ENCODE data around the gene UBR2.

The UBR2 gene

DNA sequence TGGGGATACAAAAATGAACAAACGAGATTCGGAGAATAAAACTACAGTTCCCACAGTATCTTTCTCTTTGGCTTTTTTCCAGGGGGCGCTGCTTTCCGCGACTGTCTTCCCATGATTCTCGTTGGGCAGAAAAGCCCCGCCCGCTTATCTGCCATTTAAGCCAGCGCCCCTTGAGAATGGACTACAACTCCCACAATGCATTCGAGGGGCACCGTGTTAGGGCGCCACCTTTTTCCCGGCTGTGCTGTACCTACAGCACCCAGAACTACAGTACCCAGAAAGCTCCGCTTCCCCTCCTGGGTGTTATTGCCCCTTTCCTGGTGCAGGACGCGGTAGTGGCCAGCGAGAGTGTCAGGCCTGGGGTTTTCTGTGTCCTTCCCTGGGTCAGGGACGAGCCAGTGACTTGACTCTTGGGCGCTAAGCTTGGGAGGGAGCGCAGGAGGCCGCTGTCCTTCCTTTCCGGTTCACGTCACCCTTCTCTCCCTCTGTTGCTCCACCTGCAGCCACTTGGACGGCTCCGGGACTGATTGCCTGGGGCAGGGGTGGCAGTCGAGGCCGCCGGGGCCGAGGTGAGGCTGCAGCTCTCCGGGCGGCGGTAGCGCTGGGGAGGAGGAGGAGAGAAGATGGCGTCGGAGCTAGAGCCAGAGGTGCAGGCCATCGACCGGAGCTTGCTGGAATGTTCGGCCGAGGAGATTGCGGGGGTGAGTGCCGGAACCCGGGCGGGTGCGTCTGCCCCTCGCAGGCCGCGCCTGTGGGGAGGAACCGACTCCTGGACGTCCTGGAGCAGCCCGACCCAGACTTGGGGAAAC is at the start of gene UBR2:
Gene UBR2, plus strand, starts transcription at position 333 of the 809 bp plus-strand sequence. Its CDS starts 291 bp downstream, at position 624.
- peak within 1 kb of the TSS; percentile 98 for H3K27ac ChIP-seq (ENCODE audit: low read depth, low read length)
- peak within 1 kb of the TSS; percentile 98 to 100 for H3K9ac ChIP-seq (ENCODE audit: low read depth in 1 of 2, low read length in 2 of 2)
- peaks cover 10 to 12% of the 10 kb centered on the region in 2 donors for H3K4me1 ChIP-seq (ENCODE audit: control insufficient read depth in 1 of 2, insufficient read depth in 2 of 2, low read length in 2 of 2)
- H3K36me3 ChIP-seq (ENCODE audit: control insufficient read depth in 1 of 2, insufficient read depth in 2 of 2, low read length in 2 of 2) = no peaks in the 10 kb centered on the region
- H3K27me3 ChIP-seq (ENCODE audit: control insufficient read depth in 1 of 2, insufficient read depth in 2 of 2, low read length in 2 of 2) = no peaks in the 10 kb centered on the region
- no peaks in the 10 kb centered on the region for H3K9me3 ChIP-seq (ENCODE audit: control insufficient read depth in 1 of 2, low read length in 2 of 2)
- H3K4me3 ChIP-seq (ENCODE audit: low read depth in 1 of 2, low read length in 2 of 2) = peak within 1 kb of the TSS; percentile 86 to 98

DNA sequence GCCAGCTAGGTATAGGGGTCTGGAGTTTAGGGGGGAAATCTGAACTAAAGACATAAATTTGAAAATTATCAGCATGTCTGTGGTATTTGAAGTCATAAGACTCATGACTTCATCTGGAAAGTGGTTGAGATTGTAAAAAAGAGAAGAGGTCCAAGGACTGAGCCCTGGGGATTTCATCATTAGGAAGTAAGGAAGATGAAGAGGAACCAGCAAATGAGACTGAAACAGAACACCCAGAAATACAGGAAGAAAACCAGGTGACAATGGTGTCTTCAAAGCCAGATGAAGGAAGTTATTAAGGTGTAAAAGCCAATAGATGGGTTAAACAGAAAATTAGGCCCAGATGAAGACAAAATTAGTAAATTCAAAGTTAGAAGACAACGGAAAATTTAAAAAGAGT is 49.1 kb upstream of the UBR2 start:
- no peak overlapping the region for H3K4me3 ChIP-seq (ENCODE audit: low read depth in 1 of 2, low read length in 2 of 2)
- no peak overlapping the region for H3K27ac ChIP-seq (ENCODE audit: low read depth, low read length)
- no peaks in the 10 kb centered on the region for H3K27me3 ChIP-seq (ENCODE audit: control insufficient read depth in 1 of 2, insufficient read depth in 2 of 2, low read length in 2 of 2)
- no peaks in the 10 kb centered on the region for H3K36me3 ChIP-seq (ENCODE audit: control insufficient read depth in 1 of 2, insufficient read depth in 2 of 2, low read length in 2 of 2)
- H3K9ac ChIP-seq (ENCODE audit: low read depth in 1 of 2, low read length in 2 of 2) = no peak overlapping the region
- H3K9me3 ChIP-seq (ENCODE audit: control insufficient read depth in 1 of 2, low read length in 2 of 2) = peaks cover under 1% of the 10 kb centered on the region in 2 donors
- H3K4me1 ChIP-seq (ENCODE audit: control insufficient read depth in 1 of 2, insufficient read depth in 2 of 2, low read length in 2 of 2) = no peaks in the 10 kb centered on the region

DNA sequence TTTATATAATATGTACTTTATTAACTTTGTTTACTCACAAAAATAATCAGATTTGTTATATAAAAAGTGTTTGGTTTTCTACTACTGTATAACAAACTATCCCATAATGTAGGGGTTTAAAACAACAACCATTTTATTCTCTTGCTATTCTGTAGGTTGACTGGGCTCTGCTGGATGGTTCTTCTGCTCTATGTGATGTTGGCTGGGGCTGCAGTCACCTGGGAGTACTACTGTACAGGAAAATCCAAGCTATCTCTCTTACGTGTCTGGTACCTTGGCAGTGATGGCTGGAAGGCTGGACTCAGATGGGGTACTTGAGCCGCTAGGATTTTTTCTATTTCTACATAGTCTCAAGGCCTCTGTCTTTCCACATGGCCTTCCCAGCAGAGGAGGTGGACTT is 44.0 kb upstream of the UBR2 start:
- Histone ChIP-seq H3K27ac (ENCODE audit: low read depth, low read length) (no peak overlapping the region), H3K9me3 (ENCODE audit: control insufficient read depth in 1 of 2, low read length in 2 of 2) (peaks cover 2 to 6% of the 10 kb centered on the region in 2 donors)

DNA sequence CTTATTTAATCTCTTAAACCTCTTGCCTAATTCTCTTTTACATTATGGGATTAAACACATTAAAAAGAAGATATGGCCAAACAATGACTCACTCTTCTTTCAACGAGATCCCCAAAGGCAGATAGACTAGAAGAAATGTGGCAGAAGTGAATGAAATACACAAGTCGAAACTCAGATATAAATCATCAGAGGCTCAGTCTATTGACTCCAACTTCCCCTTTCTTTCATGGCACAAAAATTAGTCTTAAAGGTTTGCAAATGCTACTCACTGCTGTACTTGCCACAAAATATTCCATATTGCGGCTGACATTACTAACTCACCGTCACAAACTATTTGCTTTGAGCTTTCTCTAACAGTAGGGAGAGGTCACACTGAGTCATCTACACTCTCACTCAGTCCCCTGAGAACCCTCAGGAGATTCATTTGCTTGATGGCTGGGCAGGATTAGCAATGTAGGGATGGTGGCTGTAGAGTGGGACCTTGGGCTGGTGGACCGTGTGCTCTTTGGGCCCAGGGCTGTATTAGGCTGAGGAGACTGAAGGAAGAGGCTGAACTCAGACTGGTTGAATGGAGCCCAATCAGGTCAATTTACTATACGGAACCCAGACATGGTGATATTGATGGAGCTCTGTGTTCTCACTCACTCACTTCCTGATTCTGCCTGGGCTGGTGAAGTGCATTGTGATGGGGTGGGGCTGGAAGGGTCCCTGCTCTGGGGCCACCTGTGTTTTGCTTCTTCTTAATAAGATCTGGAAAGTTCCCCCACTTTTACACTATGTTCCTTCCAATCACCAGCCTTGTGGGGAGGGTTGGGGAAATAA is 42.8 kb upstream of the UBR2 start:
- Histone ChIP-seq H3K27ac (ENCODE audit: low read depth, low read length) (no peak overlapping the region), H3K27me3 (ENCODE audit: control insufficient read depth in 1 of 2, insufficient read depth in 2 of 2, low read length in 2 of 2) (no peaks in the 10 kb centered on the region), H3K4me1 (ENCODE audit: control insufficient read depth in 1 of 2, insufficient read depth in 2 of 2, low read length in 2 of 2) (peaks cover 0 to 5% of the 10 kb centered on the region in 2 donors), H3K9ac (ENCODE audit: low read depth in 1 of 2, low read length in 2 of 2) (no peak overlapping the region), H3K9me3 (ENCODE audit: control insufficient read depth in 1 of 2, low read length in 2 of 2) (peaks cover 2 to 6% of the 10 kb centered on the region in 2 donors), H3K4me3 (ENCODE audit: low read depth in 1 of 2, low read length in 2 of 2) (no peak overlapping the region), H3K36me3 (ENCODE audit: control insufficient read depth in 1 of 2, insufficient read depth in 2 of 2, low read length in 2 of 2) (no peaks in the 10 kb centered on the region)

More for the DNA sequence above, 44.0 kb upstream of the UBR2 start:
- no peak overlapping the region for H3K9ac ChIP-seq (ENCODE audit: low read depth in 1 of 2, low read length in 2 of 2)
- no peaks in the 10 kb centered on the region for H3K4me1 ChIP-seq (ENCODE audit: control insufficient read depth in 1 of 2, insufficient read depth in 2 of 2, low read length in 2 of 2)
- H3K27me3 ChIP-seq (ENCODE audit: control insufficient read depth in 1 of 2, insufficient read depth in 2 of 2, low read length in 2 of 2) = no peaks in the 10 kb centered on the region
- H3K36me3 ChIP-seq (ENCODE audit: control insufficient read depth in 1 of 2, insufficient read depth in 2 of 2, low read length in 2 of 2) = no peaks in the 10 kb centered on the region
- H3K4me3 ChIP-seq (ENCODE audit: low read depth in 1 of 2, low read length in 2 of 2) = no peak overlapping the region

DNA sequence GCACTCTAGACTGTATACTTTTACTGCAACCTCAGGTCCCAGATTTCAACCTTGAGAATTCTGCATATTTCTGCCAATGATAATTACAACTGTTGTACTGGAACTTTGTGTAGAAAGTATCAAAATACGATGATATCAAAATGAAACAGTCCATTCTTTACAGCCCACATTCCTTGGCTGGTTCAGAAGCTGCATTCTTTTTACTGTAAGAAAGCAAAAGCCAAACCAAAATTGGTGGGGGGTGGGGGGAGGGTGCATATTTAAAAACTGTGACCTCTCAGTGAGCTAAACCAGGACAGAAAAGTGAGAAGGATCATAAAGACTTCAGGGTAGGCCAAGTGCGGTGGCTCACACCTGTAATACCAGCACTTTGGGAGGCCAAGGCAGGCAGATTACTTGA is 41.8 kb upstream of the UBR2 start:
- Histone ChIP-seq H3K27me3 (ENCODE audit: control insufficient read depth in 1 of 2, insufficient read depth in 2 of 2, low read length in 2 of 2) (no peaks in the 10 kb centered on the region), H3K9me3 (ENCODE audit: control insufficient read depth in 1 of 2, low read length in 2 of 2) (peaks cover 2 to 6% of the 10 kb centered on the region in 2 donors), H3K4me3 (ENCODE audit: low read depth in 1 of 2, low read length in 2 of 2) (no peak overlapping the region), H3K36me3 (ENCODE audit: control insufficient read depth in 1 of 2, insufficient read depth in 2 of 2, low read length in 2 of 2) (no peaks in the 10 kb centered on the region), H3K27ac (ENCODE audit: low read depth, low read length) (no peak overlapping the region), H3K4me1 (ENCODE audit: control insufficient read depth in 1 of 2, insufficient read depth in 2 of 2, low read length in 2 of 2) (peaks cover 0 to 5% of the 10 kb centered on the region in 2 donors), H3K9ac (ENCODE audit: low read depth in 1 of 2, low read length in 2 of 2) (no peak overlapping the region)

DNA sequence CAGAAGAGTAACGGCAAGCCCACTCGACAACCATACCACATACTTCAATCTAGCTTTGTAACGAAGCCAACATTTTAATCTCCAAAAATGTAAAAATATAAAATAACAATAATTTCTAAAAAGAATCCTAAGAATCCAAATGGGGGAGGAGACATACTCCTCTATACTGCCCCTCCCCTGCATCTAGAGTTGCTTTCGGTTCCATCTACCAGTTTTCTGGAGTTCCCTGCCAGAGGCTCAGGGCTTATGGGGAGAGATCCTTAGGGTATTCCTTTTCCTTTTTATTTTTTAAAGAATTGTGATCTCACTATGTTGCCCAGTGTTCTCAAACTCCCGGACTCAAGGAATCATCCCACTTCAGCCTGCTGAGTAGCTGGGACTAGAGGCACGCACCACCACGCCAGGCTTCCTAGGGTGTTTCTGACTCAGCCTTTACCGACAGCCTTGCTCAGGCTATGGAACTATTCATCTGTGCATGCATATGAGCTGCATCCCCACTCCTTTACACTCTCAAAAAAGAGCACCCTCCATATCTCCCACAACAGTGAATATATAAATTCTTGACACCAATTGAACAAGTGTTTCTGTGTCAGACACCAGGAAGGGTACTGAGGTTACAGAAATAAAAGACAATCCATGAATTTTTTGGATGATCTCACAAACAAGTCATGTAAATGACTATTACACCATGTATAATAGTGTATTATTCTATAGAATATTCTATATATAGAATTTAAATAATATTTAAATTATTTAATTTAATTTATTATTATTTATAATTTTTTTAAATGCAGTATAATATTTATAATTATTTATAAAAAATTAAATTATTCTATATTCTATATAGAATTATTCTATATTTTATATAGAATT is 40.7 kb upstream of the UBR2 start:
- Histone ChIP-seq H3K27ac (ENCODE audit: low read depth, low read length) (no peak overlapping the region), H3K4me3 (ENCODE audit: low read depth in 1 of 2, low read length in 2 of 2) (no peak overlapping the region), H3K36me3 (ENCODE audit: control insufficient read depth in 1 of 2, insufficient read depth in 2 of 2, low read length in 2 of 2) (no peaks in the 10 kb centered on the region), H3K9ac (ENCODE audit: low read depth in 1 of 2, low read length in 2 of 2) (no peak overlapping the region), H3K9me3 (ENCODE audit: control insufficient read depth in 1 of 2, low read length in 2 of 2) (peaks cover 2 to 6% of the 10 kb centered on the region in 2 donors), H3K27me3 (ENCODE audit: control insufficient read depth in 1 of 2, insufficient read depth in 2 of 2, low read length in 2 of 2) (no peaks in the 10 kb centered on the region), H3K4me1 (ENCODE audit: control insufficient read depth in 1 of 2, insufficient read depth in 2 of 2, low read length in 2 of 2) (peaks cover 0 to 5% of the 10 kb centered on the region in 2 donors)

DNA sequence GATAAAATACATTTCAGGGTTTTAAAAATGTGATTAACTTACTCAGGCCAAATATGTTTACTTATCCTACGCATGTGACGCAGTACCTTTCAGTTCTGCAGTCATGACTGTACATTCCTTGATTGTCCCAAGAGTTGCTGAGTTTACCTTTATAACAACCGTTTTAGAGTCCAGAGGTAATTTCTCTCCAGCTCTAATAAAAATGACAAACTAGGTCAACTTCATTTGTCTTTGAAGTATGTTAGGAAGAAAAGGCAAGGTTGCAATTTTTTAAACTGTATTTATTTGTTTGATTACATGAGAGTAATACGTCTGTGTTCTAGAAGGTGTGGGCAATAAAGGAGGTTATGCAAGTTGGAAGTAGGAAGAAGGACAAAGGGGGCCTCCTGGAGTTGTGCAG is 38.6 kb upstream of the UBR2 start:
- no peak overlapping the region for H3K9ac ChIP-seq (ENCODE audit: low read depth in 1 of 2, low read length in 2 of 2)
- no peak overlapping the region for H3K27ac ChIP-seq (ENCODE audit: low read depth, low read length)
- no peak overlapping the region for H3K4me3 ChIP-seq (ENCODE audit: low read depth in 1 of 2, low read length in 2 of 2)
- H3K36me3 ChIP-seq (ENCODE audit: control insufficient read depth in 1 of 2, insufficient read depth in 2 of 2, low read length in 2 of 2) = no peaks in the 10 kb centered on the region
- peaks cover 0 to 5% of the 10 kb centered on the region in 2 donors for H3K4me1 ChIP-seq (ENCODE audit: control insufficient read depth in 1 of 2, insufficient read depth in 2 of 2, low read length in 2 of 2)
- H3K27me3 ChIP-seq (ENCODE audit: control insufficient read depth in 1 of 2, insufficient read depth in 2 of 2, low read length in 2 of 2) = no peaks in the 10 kb centered on the region
- H3K9me3 ChIP-seq (ENCODE audit: control insufficient read depth in 1 of 2, low read length in 2 of 2) = peaks cover 0 to under 1% of the 10 kb centered on the region in 2 donors

DNA sequence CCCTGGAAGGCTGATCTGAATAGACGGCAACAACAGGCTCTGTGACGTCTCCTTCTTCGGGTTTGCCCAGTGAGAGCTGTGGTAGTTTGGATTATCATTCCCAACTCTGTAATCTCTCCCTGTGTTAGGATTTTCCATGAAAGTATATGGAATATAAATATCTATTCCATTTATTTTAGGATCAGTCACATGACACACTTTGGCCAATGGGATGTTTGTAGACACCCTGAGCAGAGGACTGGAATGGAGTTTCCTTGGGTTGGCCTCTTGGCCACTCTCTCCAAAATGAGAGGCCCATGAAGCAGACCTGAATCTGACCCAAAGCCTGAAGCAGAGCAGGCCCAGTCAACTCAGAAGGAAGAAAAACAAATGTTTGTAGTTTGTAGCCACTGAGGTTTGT is 37.2 kb upstream of the UBR2 start:
- H3K4me1 ChIP-seq (ENCODE audit: control insufficient read depth in 1 of 2, insufficient read depth in 2 of 2, low read length in 2 of 2) = peaks cover 0 to 5% of the 10 kb centered on the region in 2 donors
- no peak overlapping the region for H3K9ac ChIP-seq (ENCODE audit: low read depth in 1 of 2, low read length in 2 of 2)
- H3K27ac ChIP-seq (ENCODE audit: low read depth, low read length) = no peak overlapping the region
- H3K27me3 ChIP-seq (ENCODE audit: control insufficient read depth in 1 of 2, insufficient read depth in 2 of 2, low read length in 2 of 2) = no peaks in the 10 kb centered on the region
- no peaks in the 10 kb centered on the region for H3K9me3 ChIP-seq (ENCODE audit: control insufficient read depth in 1 of 2, low read length in 2 of 2)
- H3K36me3 ChIP-seq (ENCODE audit: control insufficient read depth in 1 of 2, insufficient read depth in 2 of 2, low read length in 2 of 2) = no peaks in the 10 kb centered on the region
- H3K4me3 ChIP-seq (ENCODE audit: low read depth in 1 of 2, low read length in 2 of 2) = no peak overlapping the region

DNA sequence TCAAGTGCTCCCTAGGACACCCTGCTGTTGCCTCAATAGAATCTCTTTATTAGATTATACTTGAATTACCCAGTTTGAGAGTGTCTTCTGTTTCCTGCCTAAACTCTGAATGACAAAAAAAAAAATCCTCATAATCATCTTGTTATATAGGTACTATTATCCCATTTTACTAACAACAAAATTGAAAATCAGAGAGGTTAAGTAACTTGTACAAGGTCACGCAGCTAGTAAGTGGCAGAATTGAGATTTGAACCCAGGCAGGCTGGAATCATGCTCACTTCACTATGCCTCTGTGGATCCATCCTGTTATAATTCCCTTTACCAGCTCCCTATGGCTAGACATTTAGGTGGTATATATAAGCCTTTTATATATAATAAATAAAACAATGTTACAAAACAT is 36.6 kb upstream of the UBR2 start:
- H3K4me3 ChIP-seq (ENCODE audit: low read depth in 1 of 2, low read length in 2 of 2) = no peak overlapping the region
- H3K27ac ChIP-seq (ENCODE audit: low read depth, low read length) = no peak overlapping the region
- no peak overlapping the region for H3K9ac ChIP-seq (ENCODE audit: low read depth in 1 of 2, low read length in 2 of 2)
- H3K36me3 ChIP-seq (ENCODE audit: control insufficient read depth in 1 of 2, insufficient read depth in 2 of 2, low read length in 2 of 2) = no peaks in the 10 kb centered on the region
- peaks cover 0 to 5% of the 10 kb centered on the region in 2 donors for H3K4me1 ChIP-seq (ENCODE audit: control insufficient read depth in 1 of 2, insufficient read depth in 2 of 2, low read length in 2 of 2)
- H3K9me3 ChIP-seq (ENCODE audit: control insufficient read depth in 1 of 2, low read length in 2 of 2) = no peaks in the 10 kb centered on the region
- H3K27me3 ChIP-seq (ENCODE audit: control insufficient read depth in 1 of 2, insufficient read depth in 2 of 2, low read length in 2 of 2) = no peaks in the 10 kb centered on the region

Data from duodenal mucosa (tissue), 2 donors.